GM12874 (cell line): ENCODE results near the gene AP2M1.

ENCODE experiments used
- TF ChIP-seq, protein P1 (sequence below): IDR thresholded peaks from 2 replicates; pipeline ENCODE4 v1.5.1; 2011; ENCODE audit warnings: low read depth, mild to moderate bottlenecking, control low read depth, low read length, moderate library complexity; ENCODE audit not compliant: insufficient read depth

AP2M1 gene

DNA sequence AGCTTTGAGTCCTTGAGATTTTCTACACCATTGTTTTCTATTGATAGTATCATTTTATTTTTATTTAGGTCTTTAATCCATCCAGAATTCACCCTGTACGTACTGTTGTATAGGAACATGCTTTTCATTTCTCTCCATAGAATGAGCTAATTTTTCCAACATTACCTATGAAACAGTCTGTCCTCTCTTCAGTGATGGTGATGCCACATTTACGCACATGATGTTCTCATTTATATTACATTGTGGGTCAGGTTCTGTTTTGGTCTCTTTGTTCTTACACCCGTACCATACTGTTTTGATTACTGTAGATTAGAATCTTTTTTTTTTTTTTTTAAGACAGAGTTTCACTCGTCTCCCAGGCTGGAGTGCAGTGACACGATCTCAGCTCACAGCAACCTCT, 37.1 kb downstream of the AP2M1 start:
- TF ChIP-seq, protein P1, sequence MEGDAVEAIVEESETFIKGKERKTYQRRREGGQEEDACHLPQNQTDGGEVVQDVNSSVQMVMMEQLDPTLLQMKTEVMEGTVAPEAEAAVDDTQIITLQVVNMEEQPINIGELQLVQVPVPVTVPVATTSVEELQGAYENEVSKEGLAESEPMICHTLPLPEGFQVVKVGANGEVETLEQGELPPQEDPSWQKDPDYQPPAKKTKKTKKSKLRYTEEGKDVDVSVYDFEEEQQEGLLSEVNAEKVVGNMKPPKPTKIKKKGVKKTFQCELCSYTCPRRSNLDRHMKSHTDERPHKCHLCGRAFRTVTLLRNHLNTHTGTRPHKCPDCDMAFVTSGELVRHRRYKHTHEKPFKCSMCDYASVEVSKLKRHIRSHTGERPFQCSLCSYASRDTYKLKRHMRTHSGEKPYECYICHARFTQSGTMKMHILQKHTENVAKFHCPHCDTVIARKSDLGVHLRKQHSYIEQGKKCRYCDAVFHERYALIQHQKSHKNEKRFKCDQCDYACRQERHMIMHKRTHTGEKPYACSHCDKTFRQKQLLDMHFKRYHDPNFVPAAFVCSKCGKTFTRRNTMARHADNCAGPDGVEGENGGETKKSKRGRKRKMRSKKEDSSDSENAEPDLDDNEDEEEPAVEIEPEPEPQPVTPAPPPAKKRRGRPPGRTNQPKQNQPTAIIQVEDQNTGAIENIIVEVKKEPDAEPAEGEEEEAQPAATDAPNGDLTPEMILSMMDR, result no peak

DNA sequence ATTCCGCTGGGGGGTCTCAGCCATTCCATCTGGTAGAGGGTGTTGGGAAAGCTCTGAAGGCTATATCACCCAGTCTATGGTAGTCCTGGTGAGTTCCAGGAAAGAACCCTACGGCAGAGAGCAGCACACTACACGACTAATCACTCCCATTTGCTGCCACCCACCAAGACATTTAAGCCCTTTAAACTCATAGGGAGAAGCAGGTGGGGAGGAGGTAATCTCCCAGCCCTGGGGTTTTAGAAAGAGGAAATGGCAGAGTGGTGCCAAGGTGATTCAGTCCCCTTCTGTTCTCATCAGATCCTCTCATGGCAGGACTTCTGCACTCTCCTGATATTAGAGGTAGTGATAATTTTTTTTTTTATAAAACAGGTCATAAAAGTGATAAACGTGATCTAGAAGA, 44.2 kb downstream of the AP2M1 start:
- TF ChIP-seq, protein P1, result no peak

DNA sequence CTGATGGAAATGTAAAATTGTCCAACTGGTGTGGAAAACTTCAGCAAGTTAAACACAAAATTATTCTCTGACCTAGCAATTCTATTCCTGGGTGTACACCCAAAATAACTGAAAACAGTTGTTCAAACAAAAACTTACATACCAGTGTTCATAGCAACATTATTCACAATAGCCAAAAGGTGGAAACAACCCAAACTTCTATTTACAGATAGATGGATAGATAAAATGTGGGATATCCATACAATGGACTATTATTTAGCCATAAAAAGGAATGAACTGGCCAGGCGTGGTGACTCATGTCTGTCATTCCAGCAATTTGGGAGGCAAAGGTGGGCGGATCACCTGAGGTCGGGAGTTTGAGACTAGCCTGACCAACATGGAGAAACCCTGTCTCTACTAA, 47.9 kb downstream of the AP2M1 start:
- TF ChIP-seq, protein P1, result no peak

DNA sequence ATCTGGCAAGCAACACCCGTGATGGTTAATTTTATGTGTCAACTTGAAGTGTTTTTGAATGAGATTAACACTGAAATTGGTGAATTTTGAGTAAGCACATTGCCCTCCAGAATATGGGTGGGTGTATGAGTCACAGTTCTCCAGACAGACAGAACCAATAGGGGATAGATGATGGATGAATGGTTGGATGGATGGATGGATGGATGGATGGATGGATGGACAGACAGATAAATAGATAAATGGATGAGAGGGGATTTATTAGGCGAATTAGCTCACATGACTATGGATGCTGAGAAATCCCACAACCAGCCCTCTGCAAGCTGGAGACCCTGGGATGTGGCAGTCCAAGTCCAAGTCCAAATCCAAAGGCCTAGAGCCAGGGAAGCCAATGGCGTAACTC, 49.3 kb downstream of the AP2M1 start:
- TF ChIP-seq, protein P1, result no peak

DNA sequence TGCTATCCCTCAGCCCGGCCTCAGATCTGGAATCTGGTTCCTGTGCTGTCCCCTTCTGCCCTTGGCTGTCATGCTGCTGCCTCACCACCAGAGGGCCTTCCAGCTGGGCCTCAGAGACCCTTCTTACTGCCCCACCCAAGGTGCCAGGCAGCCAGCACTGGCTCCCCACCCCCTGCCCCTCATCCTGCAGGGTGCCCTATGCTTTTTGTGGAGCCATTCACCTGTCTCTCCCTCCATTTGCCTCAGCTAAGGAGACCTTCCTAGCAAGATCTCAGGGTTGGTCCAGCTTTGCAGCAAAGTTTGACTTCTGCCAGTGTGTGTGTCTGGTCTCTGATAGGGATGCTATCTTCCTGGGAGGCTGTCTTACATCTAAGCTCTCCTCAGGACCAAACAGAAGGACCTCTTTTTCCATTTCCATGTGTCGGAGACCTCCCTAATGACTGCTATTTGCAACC, 52.9 kb downstream of the AP2M1 start:
- TF ChIP-seq, protein P1, result peak; percentile 98

DNA sequence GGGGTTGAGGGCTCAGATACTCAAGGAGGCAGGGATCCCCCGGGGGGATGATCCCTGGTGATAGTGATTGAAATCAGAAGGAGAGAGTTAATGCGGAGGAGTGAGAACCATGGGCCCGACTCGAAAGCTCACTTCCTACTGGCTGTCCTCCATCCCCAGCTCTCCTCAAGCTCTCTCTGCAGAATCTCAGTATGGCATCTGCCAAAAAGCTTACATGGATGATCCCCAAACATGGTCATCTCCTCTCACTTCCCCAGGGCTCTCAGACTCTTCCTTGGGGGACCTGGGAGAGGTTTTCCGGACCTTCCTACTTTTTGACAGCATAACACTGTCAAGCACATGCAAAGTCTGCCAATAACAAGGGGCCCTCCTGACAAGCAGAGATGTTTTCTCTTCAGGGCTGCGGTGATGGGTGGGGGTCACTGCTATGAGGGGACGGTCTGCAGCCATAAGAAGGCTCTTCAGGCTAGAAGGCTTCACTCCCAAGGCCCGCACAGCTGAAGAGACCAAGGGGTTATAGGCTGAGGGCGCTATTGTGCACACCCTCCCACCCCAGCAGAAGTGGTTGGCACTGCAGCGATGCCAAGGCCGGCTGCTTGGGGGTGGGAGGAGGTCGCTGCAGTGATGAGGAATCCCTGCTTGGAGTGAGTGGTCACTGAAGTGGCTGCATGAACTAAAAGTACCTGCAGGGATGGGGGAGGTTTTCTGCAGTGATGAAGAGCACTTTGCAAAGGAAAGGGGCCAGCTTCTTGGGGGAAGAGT, 53.9 kb downstream of the AP2M1 start:
- TF ChIP-seq, protein P1, result no peak

DNA sequence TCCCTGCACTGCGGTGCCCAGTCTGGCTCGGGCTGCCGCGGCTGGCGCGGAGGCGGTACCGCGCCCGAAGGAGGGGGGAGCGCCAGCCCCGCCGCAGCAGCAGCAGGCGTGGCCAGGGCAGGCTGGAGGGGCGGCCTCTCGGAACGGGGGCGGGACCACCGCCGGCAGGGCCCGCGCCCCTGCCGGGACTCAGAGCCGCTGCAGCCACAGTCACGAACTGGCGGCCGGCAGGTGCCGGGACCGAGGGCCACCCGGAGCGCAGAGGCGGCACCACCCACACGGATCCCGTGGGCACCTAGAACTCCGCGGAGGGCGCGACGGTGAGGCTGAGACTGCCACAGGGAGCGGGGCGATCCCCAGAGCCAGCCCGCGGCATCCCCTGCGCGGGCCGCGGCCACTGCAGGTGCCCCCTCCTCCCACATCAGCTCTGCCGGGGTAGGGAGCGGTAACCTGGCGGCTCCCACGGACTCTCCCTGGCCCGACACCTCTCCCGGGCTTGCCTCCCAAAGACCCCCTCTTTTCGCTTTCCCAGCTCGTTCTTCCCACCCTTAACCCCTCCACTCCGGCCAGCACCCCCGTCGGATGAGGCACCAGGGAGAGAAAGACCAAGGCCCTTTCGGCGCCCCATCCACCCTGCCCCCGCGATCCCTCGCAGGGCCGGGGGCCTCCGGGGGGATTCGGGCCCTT, 54.9 kb downstream of the AP2M1 start, which contains the start of gene VWA5B2:
Gene VWA5B2 (plus strand): TSS at position 192 of the 687 bp plus-strand sequence. CDS start 944 bp downstream, outside the sequence.
- TF ChIP-seq, protein P1, result peak; percentile 28; the same call in 1 of the 2 replicates
